Measurements from ENCODE around the gene TMTC2. TPM values are rescaled to one million over a fixed set of nuclear protein-coding genes. Genes with fewer than 3 reads are reported as not detected.

Gene TMTC2
- total and polyA plus RNA-seq, 3 donors from 2014 or later = 8.1 to 22.4 (median 19.4) TPM

DNA sequence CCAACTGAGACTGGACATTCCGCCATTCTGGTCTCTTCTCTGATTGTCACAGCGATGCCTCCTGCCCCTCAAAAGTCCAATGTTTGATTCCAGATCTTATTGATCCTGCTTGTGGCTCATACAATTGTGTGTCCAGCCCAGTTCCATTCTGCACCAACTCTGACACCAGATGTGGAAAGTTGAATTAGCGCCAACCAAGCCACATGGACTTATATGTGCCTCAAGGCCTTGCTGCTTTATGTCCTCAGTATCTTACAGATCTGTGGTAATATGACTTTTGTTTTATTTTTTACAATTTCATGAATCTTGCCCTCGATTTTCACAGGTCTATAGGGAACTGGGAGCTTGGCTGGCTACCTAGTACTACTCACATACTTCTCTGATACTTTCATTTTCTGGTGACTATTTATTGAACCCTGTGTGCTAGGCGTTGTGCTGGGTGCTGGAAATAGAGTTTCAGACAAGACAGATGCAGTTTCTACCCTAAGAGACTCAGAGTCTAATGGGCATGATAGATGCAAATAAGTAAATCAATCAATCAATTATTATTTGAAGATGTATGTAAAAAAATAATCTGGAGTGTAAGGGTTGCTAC, 472.0 kb downstream of the TMTC2 start:
- Histone ChIP-seq H3K4me3 (no peak overlapping the region), H3K27ac (no peak overlapping the region), H3K9me3 (no peaks in the 10 kb centered on the region), H3K27me3 (no peaks in the 10 kb centered on the region), H3K36me3 (ENCODE audit: low read depth, missing control alignments) (no peaks in the 10 kb centered on the region), H3K4me1 (no peaks in the 10 kb centered on the region)
- WGBS, 2 donors = 84 to 87% methylated on average over 5 of the region's 5 CpGs
- no peak for DNase-seq
- TF ChIP-seq, protein P1, sequence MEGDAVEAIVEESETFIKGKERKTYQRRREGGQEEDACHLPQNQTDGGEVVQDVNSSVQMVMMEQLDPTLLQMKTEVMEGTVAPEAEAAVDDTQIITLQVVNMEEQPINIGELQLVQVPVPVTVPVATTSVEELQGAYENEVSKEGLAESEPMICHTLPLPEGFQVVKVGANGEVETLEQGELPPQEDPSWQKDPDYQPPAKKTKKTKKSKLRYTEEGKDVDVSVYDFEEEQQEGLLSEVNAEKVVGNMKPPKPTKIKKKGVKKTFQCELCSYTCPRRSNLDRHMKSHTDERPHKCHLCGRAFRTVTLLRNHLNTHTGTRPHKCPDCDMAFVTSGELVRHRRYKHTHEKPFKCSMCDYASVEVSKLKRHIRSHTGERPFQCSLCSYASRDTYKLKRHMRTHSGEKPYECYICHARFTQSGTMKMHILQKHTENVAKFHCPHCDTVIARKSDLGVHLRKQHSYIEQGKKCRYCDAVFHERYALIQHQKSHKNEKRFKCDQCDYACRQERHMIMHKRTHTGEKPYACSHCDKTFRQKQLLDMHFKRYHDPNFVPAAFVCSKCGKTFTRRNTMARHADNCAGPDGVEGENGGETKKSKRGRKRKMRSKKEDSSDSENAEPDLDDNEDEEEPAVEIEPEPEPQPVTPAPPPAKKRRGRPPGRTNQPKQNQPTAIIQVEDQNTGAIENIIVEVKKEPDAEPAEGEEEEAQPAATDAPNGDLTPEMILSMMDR (IDR thresholded peaks at IDR 0.05) = no peak
- TF ChIP-seq POLR2A (IDR thresholded peaks at IDR 0.05) = no peak
- intact Hi-C loops (cut with DNase I; ENCODE audit: low total_unique reads) = no loop called here

- Histone ChIP-seq H3K4me1 (no peaks in the 10 kb centered on the region), H3K9me3 (no peaks in the 10 kb centered on the region), H3K36me3 (ENCODE audit: low read depth, missing control alignments) (no peaks in the 10 kb centered on the region), H3K4me3 (no peak overlapping the region), H3K27me3 (no peaks in the 10 kb centered on the region), H3K27ac (no peak overlapping the region)
- TF ChIP-seq POLR2A (IDR thresholded peaks at IDR 0.05) = no peak
- TF ChIP-seq, protein P1 (IDR thresholded peaks at IDR 0.05) = no peak
- DNase-seq = no peak
- intact Hi-C loops (cut with DNase I; ENCODE audit: low total_unique reads) = no loop called here
- 95 to 100% methylated on average over 1 of the region's 1 CpG for WGBS, 2 donors
Measured at GRCh38 chr12:83161456-83161855, 474.8 kb downstream of the TMTC2 start.

GRCh38 chr12:83168751-83169150, 482.0 kb downstream of the TMTC2 start:
- H3K9me3 ChIP-seq = no peaks in the 10 kb centered on the region
- H3K36me3 ChIP-seq (ENCODE audit: low read depth, missing control alignments) = no peaks in the 10 kb centered on the region
- intact Hi-C loops (cut with DNase I; ENCODE audit: low total_unique reads) = no loop called here
- WGBS, 2 donors = 79 to 94% methylated on average over 1 of the region's 1 CpG
- no peak overlapping the region for H3K27ac ChIP-seq
- H3K4me1 ChIP-seq = no peaks in the 10 kb centered on the region
- H3K27me3 ChIP-seq = no peaks in the 10 kb centered on the region
- TF ChIP-seq, protein P1 (IDR thresholded peaks at IDR 0.05) = no peak
- TF ChIP-seq POLR2A (IDR thresholded peaks at IDR 0.05) = no peak
- DNase-seq = no peak
- H3K4me3 ChIP-seq = no peak overlapping the region

- no peaks in the 10 kb centered on the region for H3K36me3 ChIP-seq (ENCODE audit: low read depth, missing control alignments)
- no peak overlapping the region for H3K4me3 ChIP-seq
- 62 to 74% methylated on average over 2 of the region's 2 CpGs for WGBS, 2 donors
- intact Hi-C loops (cut with DNase I; ENCODE audit: low total_unique reads) = no loop called here
- H3K27ac ChIP-seq = no peak overlapping the region
- H3K9me3 ChIP-seq = no peaks in the 10 kb centered on the region
- no peaks in the 10 kb centered on the region for H3K4me1 ChIP-seq
- no peak for TF ChIP-seq POLR2A (IDR thresholded peaks at IDR 0.05)
- TF ChIP-seq, protein P1 (IDR thresholded peaks at IDR 0.05) = no peak
- H3K27me3 ChIP-seq = no peaks in the 10 kb centered on the region
- no peak for DNase-seq
Measured at GRCh38 chr12:83172441-83172840, 485.7 kb downstream of the TMTC2 start.

All from testis (tissue), 3 donors.